ENCODE data around the gene CDC37.
"Not testable (repeated sequence)": the region's sequence is repeated elsewhere in the genome, so short reads cannot be mapped to it uniquely, and the experiment has no call there.

The CDC37 gene

GRCh38 chr19:10419646-10420443 lies 16.5 kb upstream of the CDC37 start:
- DNase-seq, result no peak

- DNase-seq, result no peak
Measured at GRCh38 chr19:10419200-10419645, 15.9 kb upstream of the CDC37 start.

- DNase-seq, result no peak
Measured at GRCh38 chr19:10418485-10419199, 15.3 kb upstream of the CDC37 start.

DNA sequence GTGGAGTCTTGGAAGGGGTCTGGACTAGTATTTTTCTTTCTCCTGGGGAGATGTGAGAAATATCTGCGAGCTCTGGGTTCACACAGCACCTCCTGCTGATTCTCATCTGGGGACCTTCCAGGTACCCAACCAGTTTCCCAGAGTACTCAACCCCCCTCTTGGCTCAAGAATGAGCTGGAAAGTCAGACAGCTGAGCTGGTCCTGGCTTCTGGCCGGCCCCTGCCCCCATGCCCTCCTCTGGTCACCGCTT lies 14.8 kb upstream of the CDC37 start:
- no peak for DNase-seq

GRCh38 chr19:10417541-10418234 lies 14.3 kb upstream of the CDC37 start:
- DNase-seq, result no peak

DNA sequence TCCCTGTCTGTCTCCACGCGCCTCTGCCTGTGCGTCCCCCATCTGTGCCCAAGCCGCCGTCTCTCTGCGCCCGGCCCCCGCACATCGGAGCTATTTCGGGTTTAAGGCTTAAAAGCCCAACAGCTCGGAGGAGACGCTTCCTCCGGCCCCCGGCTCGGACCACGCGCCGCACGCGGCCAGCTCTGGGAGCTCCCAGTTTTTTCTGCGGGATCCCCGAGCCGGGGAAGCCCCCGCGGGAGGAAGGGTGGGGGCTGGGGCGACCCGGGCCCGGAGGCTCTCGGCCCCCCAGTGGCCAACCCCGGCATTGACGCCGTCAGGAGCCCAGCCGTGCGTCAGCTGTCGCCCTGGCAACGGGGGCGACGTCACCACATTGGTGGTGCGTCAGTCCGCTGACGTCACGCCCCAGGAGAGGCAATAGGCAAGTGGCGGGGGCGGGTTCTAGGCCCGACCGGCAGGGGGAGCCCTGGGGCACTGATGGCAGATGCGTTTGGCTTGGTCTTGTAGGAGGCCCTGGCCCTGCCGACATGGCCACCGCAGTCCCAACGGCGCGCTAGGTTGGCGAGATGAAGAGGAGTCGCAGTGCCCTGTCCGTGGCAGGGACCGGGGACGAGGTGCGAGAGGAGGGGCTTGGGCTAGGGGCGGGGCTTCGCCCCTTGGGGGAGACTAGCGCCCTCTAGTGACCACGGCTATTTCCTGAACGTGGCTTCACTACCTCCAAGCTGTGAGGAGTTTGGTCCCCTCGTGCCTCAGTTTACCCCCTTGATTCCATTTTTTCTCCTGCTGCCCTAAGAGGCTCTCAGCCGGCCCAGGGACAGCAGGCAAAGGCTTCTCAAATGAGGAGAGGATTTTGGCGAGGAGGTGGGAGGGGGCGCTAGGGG lies 13.3 kb upstream of the CDC37 start:
- DNase-seq, result peak; percentile 47

DNA sequence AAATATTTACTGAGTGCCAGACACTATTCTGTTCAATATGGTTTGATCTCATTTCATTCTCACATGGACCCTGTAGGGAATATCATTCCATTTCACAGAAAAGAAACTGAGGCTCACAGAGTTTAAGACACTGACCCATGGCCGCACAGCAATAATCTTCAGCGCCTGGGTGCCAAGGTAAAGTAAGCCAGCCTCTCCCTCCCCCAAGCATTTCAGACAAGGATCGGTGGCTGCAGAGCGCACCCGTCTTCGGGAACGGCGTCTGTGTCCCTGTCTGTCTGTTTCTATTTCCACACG lies 12.7 kb upstream of the CDC37 start:
- DNase-seq, result no peak

GRCh38 chr19:10412257-10412977 lies 9.1 kb upstream of the CDC37 start:
- DNase-seq, result no peak

DNA sequence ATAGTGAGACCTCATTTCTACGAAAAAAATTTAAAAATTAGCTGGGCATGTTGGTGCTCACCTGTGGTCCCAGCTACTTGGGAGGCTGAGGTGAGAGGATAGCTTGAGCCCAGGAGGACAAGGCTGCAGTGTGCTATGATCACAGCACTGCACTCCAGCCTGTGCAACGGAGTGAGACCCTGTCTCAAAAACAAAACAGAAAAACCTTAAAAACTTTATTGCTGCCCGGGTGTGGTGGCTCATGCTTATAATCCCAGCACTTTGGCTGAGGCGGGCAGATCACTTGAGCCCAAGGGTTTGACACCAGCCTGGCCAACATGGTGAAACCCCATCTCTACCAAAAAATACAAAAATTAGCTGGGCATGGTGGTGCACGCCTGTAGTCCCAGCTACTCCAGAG lies 7.9 kb upstream of the CDC37 start:
- not testable (repeated sequence) for DNase-seq

DNA sequence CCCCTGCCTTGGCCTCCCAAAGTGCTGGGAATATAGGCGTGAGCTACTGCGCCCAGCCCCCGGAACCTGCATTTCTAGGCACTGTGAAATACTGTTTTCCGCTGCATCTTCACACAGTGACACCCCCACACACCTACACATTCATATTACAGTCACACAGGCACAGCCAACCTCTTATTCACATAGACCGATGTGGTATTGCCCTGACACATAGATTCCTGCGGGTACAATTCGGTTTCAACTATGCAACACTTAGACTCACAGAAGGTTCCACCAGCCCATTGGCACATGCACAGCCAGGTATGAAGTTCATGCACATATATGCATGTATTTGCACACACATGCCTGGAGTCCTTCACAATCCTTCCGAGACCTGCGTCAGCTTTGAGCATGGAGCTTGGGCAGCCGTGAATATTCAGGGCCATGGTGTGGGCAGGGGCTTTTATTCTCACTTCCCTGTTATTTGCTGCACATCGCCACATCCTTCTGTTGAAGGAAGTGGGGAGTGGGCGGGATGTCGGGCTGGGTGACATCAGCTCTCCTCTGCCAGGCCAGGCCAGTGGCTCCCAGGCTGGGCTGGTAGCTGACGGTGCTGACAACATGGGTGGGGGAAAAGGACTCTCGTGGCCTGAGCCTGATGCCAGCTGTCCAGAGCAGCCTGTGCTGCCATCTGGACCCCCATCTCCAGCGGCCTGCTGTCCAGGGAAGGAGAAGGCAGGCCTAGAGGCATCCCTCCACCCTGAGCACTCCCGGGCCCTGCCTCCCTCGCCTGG lies 5.4 kb upstream of the CDC37 start:
- no peak for DNase-seq

GRCh38 chr19:10407096-10407495 lies 3.8 kb upstream of the CDC37 start:
- no peak for DNase-seq

DNA sequence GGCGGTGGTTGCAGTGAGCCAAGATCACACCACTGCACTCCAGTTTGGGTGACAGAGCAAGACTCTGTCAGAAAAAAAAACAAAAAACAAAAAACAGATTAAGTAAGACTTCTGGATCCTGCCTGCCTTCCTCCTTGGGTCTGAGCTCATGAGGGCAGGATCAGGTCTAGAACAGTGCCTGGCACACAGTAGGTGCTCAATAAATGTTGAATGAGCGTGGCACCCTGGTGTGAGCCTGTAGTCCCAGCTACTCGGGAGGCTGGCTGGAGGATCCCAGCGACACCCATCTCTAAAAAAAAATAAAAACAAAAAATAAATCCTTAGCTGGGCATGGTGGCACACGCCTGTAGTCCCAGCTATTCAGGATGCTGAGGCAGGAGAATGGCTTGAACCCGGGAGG lies 2.8 kb upstream of the CDC37 start:
- no peak for DNase-seq

GRCh38 chr19:10404888-10405820 lies 1.8 kb upstream of the CDC37 start:
- no peak for DNase-seq

- no peak for DNase-seq
Measured at GRCh38 chr19:10402441-10403038, 802 bp downstream of the CDC37 start.

- no peak for DNase-seq
Measured at GRCh38 chr19:10399878-10400277, 3.5 kb downstream of the CDC37 start.

DNA sequence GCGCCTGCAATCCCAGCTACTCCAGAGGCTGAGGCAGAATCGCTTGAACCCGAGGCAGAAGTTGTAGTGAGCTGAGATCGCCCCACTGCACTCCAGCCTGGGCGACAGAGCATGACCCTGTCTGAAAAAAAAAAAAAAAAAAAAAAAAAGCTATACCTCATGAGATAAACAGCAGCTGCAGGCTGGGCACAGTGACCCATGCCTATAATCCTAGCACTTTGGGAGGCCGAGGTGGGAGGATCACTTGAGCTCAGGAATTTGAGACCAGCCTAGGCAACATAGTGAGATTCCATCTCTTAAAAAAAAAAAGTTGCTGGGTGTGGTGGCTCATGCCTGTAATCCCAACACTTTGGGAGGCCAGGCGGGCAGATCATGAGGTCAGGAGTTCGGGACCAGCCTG lies 4.0 kb downstream of the CDC37 start:
- not testable (repeated sequence) for DNase-seq

- DNase-seq, result no peak
Measured at GRCh38 chr19:10398819-10399218, 4.5 kb downstream of the CDC37 start.

DNA sequence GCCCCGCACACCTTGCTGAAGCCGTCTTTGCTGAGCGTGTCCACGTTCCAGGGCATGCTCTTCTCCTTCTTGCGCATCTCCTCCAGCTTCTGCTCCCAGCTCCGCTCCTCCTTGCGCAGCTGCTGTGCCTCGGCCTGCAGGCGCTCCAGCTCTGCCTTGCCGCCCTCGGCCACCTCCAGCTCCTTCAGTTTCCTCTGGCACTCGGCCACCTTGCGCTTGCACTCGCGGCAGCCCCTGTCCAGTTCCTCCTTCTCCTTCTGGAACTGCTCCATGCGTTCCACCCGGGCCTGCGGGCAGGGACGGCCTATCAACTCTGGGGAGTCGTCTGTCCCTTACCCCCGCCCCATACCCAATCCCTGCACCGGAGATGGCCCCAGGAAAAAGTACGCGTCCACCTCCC lies 7.4 kb downstream of the CDC37 start:
- DNase-seq, result no peak

DNA sequence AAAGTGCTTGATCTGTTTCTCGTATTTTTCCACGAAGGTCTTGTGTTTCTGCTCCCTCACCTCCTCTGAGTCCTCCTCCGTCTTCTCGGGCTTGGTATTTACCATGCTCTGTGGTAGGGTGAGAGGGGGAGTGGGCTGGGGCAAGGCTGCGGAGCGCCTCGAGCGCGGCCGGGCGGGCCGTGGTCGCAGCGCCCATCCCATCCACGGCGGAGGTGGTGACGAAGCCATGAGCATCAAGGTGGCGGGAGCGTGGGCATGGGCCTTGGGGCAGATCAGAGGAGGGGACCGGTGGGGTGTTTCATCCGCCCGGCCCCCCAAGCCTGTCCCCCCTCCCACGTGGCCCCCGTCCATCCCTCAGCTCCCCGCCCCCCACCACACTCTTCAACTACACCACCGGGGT lies 7.9 kb downstream of the CDC37 start:
- DNase-seq, result no peak

DNA sequence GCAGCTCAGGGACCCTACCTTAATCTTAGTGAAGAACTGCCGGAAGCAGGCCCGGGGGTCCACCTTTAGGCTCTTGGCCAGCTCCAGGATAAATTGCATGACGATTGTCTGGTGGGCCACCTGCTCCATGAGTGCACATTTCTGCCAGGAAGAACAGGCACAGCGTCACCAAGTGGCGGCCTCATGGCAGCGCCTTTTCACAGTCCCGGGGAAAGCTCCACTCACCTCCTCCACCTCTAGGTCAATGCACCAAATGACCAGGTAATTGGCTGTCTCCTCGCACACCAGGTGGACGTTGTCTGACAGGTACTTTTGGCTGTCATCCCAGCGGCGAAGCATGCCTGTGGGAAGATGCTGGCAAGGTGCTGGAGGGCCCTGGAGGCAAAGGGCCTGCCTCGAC lies 8.3 kb downstream of the CDC37 start:
- DNase-seq, result no peak
